GM18951 (cell line): ENCODE data around the gene SEMA3A.

Experiments used
- POLR2A ChIP-seq: IDR thresholded peaks from 4 replicates; pipeline ENCODE4 v1.6.1; 2011; ENCODE audit warnings: mild to moderate bottlenecking; ENCODE audit not compliant: insufficient read length, insufficient read depth; ENCODE audit errors: extremely low read depth
- in situ Hi-C: fragments of 300-500 bp; cut with MboI; formaldehyde crosslinking; loops from one replicate; pipeline ENCODE4 v1.12.0; 2022; ENCODE audit warnings: low sequenced_read_pairs, mixed read lengths, inconsistent platforms; ENCODE audit not compliant: unreplicated experiment

The SEMA3A gene

DNA sequence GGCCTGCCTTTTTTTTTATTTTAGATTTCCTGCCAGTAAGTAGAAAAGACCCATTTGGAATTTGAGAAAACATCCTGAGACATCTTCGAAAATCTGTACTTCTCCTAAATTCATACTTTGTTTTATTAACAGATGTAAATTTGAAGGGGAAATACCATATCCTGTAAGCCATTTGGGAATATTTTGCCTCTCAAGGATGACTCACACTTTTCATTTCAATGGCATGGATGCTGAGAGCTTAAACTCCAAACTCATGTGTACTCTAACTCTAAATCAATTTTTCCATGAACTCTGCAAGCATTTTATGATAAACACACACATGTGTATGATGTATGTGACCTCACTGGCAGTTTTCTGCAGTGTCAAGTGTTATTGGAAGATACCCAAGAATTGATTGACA, 89.0 kb downstream of the SEMA3A start:
- in situ Hi-C loops: no loop called here
- no peak for TF ChIP-seq POLR2A

DNA sequence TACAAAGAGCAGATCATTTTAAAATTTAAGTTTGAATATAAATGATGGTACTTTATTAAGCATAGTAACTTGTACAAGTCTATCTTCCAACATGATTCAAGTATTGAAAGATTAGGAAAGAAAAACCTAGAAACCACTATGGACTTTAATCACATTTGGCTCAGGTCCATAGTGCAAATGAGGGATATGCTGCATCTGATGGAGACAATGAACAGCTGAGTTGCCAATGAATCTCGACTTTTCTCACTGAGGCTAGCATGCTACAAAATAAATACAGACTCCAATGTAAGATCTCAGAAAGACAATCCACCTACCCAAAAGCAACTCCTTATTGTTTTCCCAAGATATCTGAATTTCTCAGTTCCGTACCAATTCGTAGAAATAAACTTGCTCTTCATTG, 89.8 kb downstream of the SEMA3A start:
- TF ChIP-seq POLR2A: no peak
- in situ Hi-C loops: no loop called here

DNA sequence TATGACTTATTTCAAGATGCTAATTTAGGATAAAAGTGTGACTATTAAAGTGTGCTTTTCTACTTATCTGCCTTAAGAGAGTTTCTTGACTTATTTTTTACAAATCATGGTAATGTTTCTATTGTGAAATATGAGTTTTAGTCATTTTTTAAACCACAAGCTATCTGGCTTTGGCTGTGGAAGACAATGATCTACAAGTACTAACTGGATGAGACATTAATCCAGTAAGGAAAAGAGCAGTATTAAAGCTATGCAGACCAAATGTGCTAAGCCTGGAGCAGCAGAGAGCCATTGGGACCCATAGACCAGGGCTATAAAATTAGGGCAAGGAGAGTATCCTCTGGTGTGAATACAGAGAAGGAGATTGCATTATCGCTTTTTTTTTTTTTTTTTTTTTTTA, 92.4 kb downstream of the SEMA3A start:
- in situ Hi-C loops: no loop called here
- no peak for TF ChIP-seq POLR2A

DNA sequence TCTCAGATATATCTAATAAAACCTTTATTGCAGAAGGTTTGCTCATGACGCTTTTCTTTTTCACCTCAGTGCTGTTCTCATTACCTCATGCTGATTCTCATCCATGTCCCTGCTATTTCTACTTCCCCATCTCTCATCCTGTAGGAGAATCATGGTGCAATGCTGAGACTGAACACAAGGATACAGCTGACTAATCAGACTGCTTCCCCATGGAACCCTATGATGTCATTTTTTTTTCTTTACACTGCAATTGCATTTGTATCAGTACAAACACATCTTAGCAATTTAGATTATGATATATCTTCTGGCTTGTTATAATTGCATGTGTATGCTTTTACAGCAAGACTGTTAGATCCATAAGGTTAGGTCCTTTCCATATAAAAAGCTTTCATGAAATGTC, 93.7 kb downstream of the SEMA3A start:
- in situ Hi-C loops: no loop called here
- TF ChIP-seq POLR2A: no peak

DNA sequence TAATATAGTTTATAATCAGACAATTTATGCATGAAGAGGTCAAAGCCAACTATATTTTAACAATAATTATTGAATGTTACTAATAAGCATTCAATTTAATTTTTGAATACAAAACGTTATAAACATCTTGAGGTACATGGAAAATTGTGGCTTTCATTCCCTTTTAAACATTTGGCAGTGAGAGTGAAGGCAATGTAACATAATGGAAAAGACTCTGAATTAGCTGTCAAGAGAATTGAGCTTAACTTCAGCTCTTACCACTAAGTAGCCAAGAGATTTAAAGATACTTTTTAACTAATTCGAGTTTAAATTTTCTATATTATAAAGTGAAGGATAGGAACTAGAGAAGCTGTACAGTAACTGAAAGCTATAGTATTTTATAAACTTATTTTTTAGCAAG, 98.6 kb downstream of the SEMA3A start:
- no peak for TF ChIP-seq POLR2A
- in situ Hi-C loops: no loop called here

DNA sequence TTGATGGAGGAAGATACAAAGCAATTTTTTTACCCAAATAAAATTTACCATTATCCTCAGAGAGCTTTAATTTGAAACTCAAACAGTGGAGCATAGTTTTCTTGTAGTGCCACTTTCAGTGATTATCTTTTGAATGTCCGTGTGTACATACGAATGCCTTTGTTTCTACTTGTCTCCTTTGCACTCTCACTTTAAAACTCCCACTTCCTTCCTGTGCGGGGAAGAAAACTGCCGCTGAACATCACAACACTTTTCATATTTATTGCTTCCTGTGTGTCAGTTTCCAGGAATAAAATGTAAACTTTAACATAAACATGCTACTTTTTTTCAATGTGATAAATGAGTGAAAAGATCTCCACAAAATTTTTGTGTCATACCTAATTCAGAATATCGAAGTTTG, 102.4 kb downstream of the SEMA3A start:
- in situ Hi-C loops: no loop called here
- no peak for TF ChIP-seq POLR2A

DNA sequence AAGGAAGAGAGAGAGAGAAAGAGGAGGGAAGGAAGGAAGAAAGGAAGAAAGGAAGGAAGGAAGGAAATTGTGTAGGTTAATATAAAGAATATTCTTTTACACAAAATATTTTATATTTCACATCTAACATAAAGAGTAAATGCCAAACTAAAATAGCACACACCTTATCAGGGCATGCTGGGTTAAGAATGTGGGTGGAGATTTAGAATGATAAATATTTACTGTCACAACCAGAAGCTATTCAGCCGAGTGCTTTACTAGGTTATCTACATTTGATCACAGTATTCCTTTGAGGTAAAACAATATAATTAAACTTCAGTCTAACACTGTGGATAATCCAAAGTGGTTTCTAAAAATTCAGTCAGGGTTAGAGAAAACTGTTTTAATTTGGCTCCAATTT, 103.3 kb downstream of the SEMA3A start:
- in situ Hi-C loops: no loop called here
- no peak for TF ChIP-seq POLR2A

DNA sequence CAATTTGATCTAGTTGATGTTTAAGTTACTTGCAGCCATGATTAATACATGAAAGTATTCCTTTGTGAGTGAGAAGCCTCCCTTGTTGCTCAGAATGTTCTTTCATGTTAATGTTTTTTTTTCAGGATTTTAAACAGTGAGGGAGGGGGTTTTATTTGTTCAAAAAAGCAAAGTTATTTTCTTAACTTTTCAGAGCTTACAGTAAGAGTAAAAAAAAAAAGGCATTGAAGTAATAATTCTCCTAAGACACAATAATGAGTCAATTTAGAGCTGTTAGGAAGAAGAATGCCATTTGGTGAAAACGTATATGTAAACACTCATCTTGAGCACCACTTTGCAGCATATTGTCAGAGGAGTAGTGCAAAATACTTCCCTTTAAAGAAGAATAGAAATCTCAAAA, 105.8 kb downstream of the SEMA3A start:
- in situ Hi-C loops: no loop called here
- no peak for TF ChIP-seq POLR2A

DNA sequence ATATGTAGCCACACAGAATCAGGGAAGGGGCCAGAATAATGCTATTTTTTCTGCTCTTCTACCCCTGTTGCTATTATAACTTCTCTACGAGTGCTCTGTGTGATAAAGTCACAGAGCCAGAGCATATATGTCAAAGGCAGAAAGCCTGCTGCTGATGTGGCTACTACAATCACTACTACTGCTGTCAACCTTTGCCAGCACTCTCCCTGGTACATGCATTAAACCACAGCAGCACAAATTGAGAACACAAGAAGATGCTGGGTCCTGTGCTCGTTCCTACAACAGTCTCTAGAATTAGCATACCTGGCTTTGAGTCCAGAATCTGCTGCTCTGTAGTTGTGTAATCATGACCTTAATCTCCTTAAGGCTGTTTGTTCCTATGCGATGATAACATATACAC, 108.6 kb downstream of the SEMA3A start:
- in situ Hi-C loops: no loop called here
- no peak for TF ChIP-seq POLR2A

DNA sequence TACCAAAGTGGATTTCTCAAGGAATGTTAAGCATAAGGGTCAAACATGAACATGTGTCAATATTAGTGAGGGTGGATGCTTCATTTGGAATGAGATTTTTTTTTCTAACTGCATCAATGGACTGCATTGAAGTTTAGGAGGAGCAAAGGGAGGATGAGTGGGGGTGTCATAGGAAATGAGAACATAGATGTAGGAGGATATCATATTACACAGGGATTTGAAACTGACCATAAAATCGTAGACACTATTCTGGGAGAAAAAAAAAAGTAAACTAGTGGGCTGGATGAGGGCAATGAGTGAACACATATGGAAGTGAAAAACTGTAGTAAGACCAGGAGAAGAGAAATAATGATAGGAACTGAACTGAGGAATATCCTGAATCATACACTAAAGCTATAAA, 109.4 kb downstream of the SEMA3A start:
- no peak for TF ChIP-seq POLR2A
- in situ Hi-C loops: no loop called here

DNA sequence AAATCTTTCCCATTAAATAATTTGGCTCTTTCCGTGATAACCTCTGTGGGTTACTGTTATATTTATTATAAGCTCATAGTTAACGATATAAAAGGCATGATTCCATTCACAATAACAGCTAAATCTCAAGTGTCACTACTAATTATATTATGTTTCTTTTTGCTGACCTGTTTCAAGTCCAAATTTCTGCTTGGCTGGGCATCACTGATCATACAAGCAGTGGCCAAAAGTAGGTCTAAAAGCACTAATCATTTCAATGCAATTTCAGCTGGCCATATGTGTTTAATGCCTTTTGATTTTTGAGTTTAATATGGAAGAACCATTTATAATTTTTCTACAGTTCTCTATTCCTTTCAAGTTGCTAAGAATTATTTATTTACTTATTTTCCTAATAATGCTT, 110.7 kb downstream of the SEMA3A start:
- in situ Hi-C loops: no loop called here

DNA sequence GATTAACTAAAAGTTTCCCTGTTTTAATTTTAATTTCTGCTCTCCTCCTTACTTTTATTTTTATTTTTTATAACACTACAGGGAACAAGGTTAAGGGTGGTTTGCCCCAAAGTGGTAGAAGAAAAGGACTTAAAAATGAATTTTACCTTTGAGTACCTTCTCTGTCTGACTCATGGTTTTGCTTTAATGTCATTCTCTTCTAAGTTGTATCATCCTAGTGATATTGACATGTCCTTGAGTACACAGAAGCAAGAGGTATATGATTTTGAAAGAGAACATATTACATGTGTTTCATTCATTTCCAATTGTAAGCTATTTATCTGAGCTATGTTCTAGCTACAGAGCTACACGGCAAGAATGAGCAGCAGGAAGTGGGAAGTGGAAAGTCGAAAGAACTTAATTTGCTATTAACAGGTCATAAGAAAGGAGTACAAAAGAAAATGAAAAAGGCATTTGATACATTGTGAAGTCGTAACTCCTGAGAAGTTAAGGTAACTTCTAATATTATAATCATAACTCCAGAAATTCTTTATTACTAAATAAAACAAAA, 112.5 kb downstream of the SEMA3A start:
- in situ Hi-C loops: no loop called here
- TF ChIP-seq POLR2A: no peak

More for the DNA sequence above, 110.7 kb downstream of the SEMA3A start:
- no peak for TF ChIP-seq POLR2A

DNA sequence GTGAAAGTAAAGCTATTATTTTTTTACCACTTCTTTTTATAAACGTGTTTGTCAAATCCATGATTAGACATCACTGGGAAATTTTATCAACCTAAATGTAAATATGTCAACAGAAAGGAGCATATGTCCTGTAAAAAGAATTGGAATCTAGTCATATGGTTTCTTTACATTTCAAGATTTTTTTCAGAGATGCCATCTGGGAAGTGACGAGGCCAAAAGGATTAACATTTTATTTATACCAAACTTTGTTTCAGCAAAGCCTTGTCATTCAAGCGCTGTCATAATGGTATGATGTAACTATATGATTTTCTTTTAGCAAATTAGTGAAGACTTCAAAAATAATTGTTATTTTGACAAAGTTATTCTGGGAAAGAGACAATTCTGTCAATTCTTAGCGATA, 117.3 kb downstream of the SEMA3A start:
- TF ChIP-seq POLR2A: no peak
- in situ Hi-C loops: no loop called here

DNA sequence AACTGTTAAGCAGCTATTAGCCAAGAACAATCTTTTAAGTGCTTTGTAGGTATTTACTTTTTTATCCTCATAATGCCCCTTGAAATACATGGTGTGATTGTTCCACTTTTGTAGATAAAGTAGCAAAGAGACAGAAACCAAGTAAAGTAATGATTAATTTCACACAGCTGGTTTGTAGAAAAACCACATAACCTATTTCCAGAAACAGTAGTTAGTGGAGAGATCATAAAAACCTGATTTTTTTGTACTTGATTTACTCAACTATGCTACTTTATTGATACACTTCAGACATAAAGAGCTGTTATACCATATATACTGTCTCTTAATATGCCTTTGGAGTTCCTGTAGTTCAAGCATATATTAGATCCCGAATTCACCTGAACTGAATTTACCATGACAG, 118.4 kb downstream of the SEMA3A start:
- in situ Hi-C loops: no loop called here
- TF ChIP-seq POLR2A: no peak
